Tibial nerve (tissue), 3 donors: ENCODE results near the gene NDUFA13.

Source experiments
- POLR2A ChIP-seq, 2 donors: fragments of 450-650 bp; IDR thresholded peaks; one replicate each; pipeline ENCODE4 v1.6.1; 2017; ENCODE audit warnings: antibody characterized with exemption in 2 of 2, mild to moderate bottlenecking in 2 of 2, moderate library complexity in 2 of 2
- TF ChIP-seq, protein P1 (sequence below), 5 experiments: fragments of 200-600 bp in 3 of 5; fragments of 450-650 bp in 2 of 5; sonication (generic) in 3 of 5; IDR thresholded peaks; one replicate each; pipeline ENCODE4 v1.5.1; 2016 to 2019; ENCODE audit warnings: antibody characterized with exemption in 5 of 5, mild to moderate bottlenecking in 3 of 5, moderate library complexity in 2 of 5

DNA sequence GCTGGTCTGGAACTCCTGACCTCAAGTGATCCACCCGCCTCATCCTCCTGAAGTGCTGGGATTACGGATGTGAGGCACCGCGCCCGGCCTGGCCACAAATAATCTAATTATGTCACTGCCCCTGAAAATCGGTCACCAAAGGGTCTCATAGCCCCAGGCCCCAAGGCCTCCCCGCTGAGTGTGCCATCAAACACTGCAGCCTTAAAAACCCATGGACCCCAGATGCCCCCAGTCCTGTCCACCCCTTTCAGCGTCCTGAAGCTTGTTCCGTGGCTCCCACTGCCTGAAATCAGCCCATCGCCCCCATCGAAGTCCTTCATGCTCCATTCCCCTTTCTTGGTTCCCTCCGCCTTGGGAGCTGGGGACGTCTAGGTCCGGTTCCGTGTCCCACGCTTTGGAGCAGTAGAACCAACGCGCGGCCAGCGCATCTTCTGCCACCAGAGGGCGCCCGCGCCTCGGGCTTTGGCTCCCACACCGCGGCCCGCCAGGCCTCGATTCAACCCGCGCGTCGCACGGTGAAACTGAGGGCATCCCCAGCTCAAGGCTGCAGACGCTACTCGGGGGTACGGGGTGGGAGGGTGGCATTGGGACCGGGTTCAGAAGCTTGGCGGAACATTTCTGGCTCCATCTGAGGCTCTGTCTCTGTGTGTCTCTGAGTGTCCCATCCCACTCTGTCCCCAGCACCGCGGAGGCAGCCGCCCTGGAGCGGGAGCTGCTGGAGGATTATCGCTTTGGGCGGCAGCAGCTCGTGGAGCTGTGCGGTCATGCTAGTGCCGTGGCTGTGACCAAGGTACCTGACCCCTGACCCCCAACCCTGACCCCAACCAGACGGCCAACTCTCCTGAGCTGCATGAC, 16.2 kb downstream of the NDUFA13 start:
- TF ChIP-seq, protein P1, sequence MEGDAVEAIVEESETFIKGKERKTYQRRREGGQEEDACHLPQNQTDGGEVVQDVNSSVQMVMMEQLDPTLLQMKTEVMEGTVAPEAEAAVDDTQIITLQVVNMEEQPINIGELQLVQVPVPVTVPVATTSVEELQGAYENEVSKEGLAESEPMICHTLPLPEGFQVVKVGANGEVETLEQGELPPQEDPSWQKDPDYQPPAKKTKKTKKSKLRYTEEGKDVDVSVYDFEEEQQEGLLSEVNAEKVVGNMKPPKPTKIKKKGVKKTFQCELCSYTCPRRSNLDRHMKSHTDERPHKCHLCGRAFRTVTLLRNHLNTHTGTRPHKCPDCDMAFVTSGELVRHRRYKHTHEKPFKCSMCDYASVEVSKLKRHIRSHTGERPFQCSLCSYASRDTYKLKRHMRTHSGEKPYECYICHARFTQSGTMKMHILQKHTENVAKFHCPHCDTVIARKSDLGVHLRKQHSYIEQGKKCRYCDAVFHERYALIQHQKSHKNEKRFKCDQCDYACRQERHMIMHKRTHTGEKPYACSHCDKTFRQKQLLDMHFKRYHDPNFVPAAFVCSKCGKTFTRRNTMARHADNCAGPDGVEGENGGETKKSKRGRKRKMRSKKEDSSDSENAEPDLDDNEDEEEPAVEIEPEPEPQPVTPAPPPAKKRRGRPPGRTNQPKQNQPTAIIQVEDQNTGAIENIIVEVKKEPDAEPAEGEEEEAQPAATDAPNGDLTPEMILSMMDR (IDR thresholded peaks at IDR 0.05), result peak; percentile 96 to 99 (median 96)
- TF ChIP-seq POLR2A (IDR thresholded peaks at IDR 0.05), result no peak
